Hematopoietic multipotent progenitor cell treated with erythropoietin and hydrocortisone succinate and interleukin-3 and kit ligand, for 17 days (in vitro differentiated cells): ENCODE results near the gene SF3B3.
A peak's percentile ranks its signal among the peaks of the same experiment; 100 is the strongest.
"Not testable (repeated sequence)": the region's sequence is repeated elsewhere in the genome, so short reads cannot be mapped to it uniquely, and the experiment has no call there.

Experiments used
- DNase-seq: peaks from one replicate; pipeline ENCODE4 v3.0.0-alpha.2; 2015; ENCODE audit warnings: low spot score

SF3B3 gene

GRCh38 chr16:70568601-70569237 is 45.1 kb downstream of the SF3B3 start:
- DNase-seq, result no peak

GRCh38 chr16:70569752-70570151 is 46.1 kb downstream of the SF3B3 start:
- DNase-seq, result no peak

GRCh38 chr16:70570967-70571570 is 47.5 kb downstream of the SF3B3 start:
- DNase-seq, result no peak

- DNase-seq, result no peak
Measured at GRCh38 chr16:70571623-70572022, 48.0 kb downstream of the SF3B3 start.

GRCh38 chr16:70572050-70572925 is 48.7 kb downstream of the SF3B3 start:
- no peak for DNase-seq

GRCh38 chr16:70572926-70573270 is 49.3 kb downstream of the SF3B3 start:
- DNase-seq, result no peak

GRCh38 chr16:70573451-70574121 is 50.0 kb downstream of the SF3B3 start:
- DNase-seq, result no peak

GRCh38 chr16:70574595-70575271 is 51.1 kb downstream of the SF3B3 start:
- no peak for DNase-seq

- DNase-seq, result no peak
Measured at GRCh38 chr16:70575376-70575775, 51.8 kb downstream of the SF3B3 start.

GRCh38 chr16:70576431-70577255 is 53.0 kb downstream of the SF3B3 start:
- no peak for DNase-seq

- DNase-seq, result no peak
Measured at GRCh38 chr16:70577256-70577698, 53.7 kb downstream of the SF3B3 start.

- DNase-seq, result no peak
Measured at GRCh38 chr16:70578035-70578434, 54.4 kb downstream of the SF3B3 start.

- DNase-seq, result no peak
Measured at GRCh38 chr16:70579248-70579647, 55.6 kb downstream of the SF3B3 start.

GRCh38 chr16:70579648-70580630 is 56.3 kb downstream of the SF3B3 start:
- no peak for DNase-seq

- DNase-seq, result peak; percentile 15
Measured at GRCh38 chr16:70582280-70582978, 58.8 kb downstream of the SF3B3 start.

GRCh38 chr16:70586731-70587130 is 63.1 kb downstream of the SF3B3 start:
- no peak for DNase-seq

- no peak for DNase-seq
Measured at GRCh38 chr16:70588565-70588964, 64.9 kb downstream of the SF3B3 start.

GRCh38 chr16:70589416-70589815 is 65.8 kb downstream of the SF3B3 start:
- DNase-seq, result not testable (repeated sequence)

GRCh38 chr16:70589998-70590471 is 66.4 kb downstream of the SF3B3 start:
- no peak for DNase-seq
